ENCODE measurements around the gene SASH1.

SASH1 gene

GRCh38 chr6:148528292-148528691 is 185.7 kb downstream of the SASH1 start:
- TF ChIP-seq POLR2A (IDR thresholded peaks at IDR 0.05; ENCODE audit: low read length): no peak
- no peak for DNase-seq

GRCh38 chr6:148529010-148529409 is 186.4 kb downstream of the SASH1 start:
- DNase-seq: no peak
- TF ChIP-seq GATA1 (IDR thresholded peaks at IDR 0.05; ENCODE audit: low read depth, low read length) (no peak), POLR2A (IDR thresholded peaks at IDR 0.05; ENCODE audit: low read length) (no peak)

GRCh38 chr6:148530394-148530953 is 187.8 kb downstream of the SASH1 start:
- TF ChIP-seq POLR2A (IDR thresholded peaks at IDR 0.05; ENCODE audit: low read length) (no peak), GATA1 (IDR thresholded peaks at IDR 0.05; ENCODE audit: low read depth, low read length) (no peak)
- peak; percentile 41 to 46 for DNase-seq

GRCh38 chr6:148530976-148531375 is 188.3 kb downstream of the SASH1 start:
- no peak for DNase-seq

GRCh38 chr6:148532698-148533097 is 190.1 kb downstream of the SASH1 start:
- TF ChIP-seq POLR2A (IDR thresholded peaks at IDR 0.05; ENCODE audit: low read length): no peak
- no peak for DNase-seq

More at GRCh38 chr6:148530976-148531375, 188.3 kb downstream of the SASH1 start:
- no peak for TF ChIP-seq GATA1 (IDR thresholded peaks at IDR 0.05; ENCODE audit: low read depth, low read length)
- TF ChIP-seq POLR2A (IDR thresholded peaks at IDR 0.05; ENCODE audit: low read length): no peak

- TF ChIP-seq GATA1 (IDR thresholded peaks at IDR 0.05; ENCODE audit: low read depth, low read length) (no peak), POLR2A (IDR thresholded peaks at IDR 0.05; ENCODE audit: low read length) (no peak)
- no peak for DNase-seq
These were observed 190.9 kb downstream of the SASH1 start for GRCh38 chr6:148533309-148534107.

GRCh38 chr6:148534871-148535270 is 192.2 kb downstream of the SASH1 start:
- DNase-seq: no peak
- TF ChIP-seq POLR2A (IDR thresholded peaks at IDR 0.05; ENCODE audit: low read length) (no peak), GATA1 (IDR thresholded peaks at IDR 0.05; ENCODE audit: low read depth, low read length) (no peak)

GRCh38 chr6:148535381-148535780 is 192.7 kb downstream of the SASH1 start:
- no peak for TF ChIP-seq POLR2A (IDR thresholded peaks at IDR 0.05; ENCODE audit: low read length)
- no peak for TF ChIP-seq GATA1 (IDR thresholded peaks at IDR 0.05; ENCODE audit: low read depth, low read length)
- DNase-seq: no peak

GRCh38 chr6:148535976-148536375 is 193.3 kb downstream of the SASH1 start:
- TF ChIP-seq GATA1 (IDR thresholded peaks at IDR 0.05; ENCODE audit: low read depth, low read length) (no peak), POLR2A (IDR thresholded peaks at IDR 0.05; ENCODE audit: low read length) (no peak)
- DNase-seq: no peak

GRCh38 chr6:148538261-148539190 is 195.9 kb downstream of the SASH1 start:
- TF ChIP-seq GATA1 (IDR thresholded peaks at IDR 0.05; ENCODE audit: low read depth, low read length) (no peak), POLR2A (IDR thresholded peaks at IDR 0.05; ENCODE audit: low read length) (no peak)
- no peak for DNase-seq

GRCh38 chr6:148543540-148543939 is 200.9 kb downstream of the SASH1 start:
- DNase-seq: no peak
- no peak for TF ChIP-seq GATA1 (IDR thresholded peaks at IDR 0.05; ENCODE audit: low read depth, low read length)
- TF ChIP-seq POLR2A (IDR thresholded peaks at IDR 0.05; ENCODE audit: low read length): no peak

- TF ChIP-seq POLR2A (IDR thresholded peaks at IDR 0.05; ENCODE audit: low read length) (no peak), GATA1 (IDR thresholded peaks at IDR 0.05; ENCODE audit: low read depth, low read length) (no peak)
- DNase-seq: no peak
These were observed 201.8 kb downstream of the SASH1 start for GRCh38 chr6:148544421-148544820.

- TF ChIP-seq POLR2A (IDR thresholded peaks at IDR 0.05; ENCODE audit: low read length) (no peak), GATA1 (IDR thresholded peaks at IDR 0.05; ENCODE audit: low read depth, low read length) (no peak)
- no peak for DNase-seq
These were observed 203.3 kb downstream of the SASH1 start for GRCh38 chr6:148545901-148546300.

- no peak for DNase-seq
- TF ChIP-seq POLR2A (IDR thresholded peaks at IDR 0.05; ENCODE audit: low read length) (no peak), GATA1 (IDR thresholded peaks at IDR 0.05; ENCODE audit: low read depth, low read length) (no peak)
These were observed 204.5 kb downstream of the SASH1 start for GRCh38 chr6:148547110-148547509.
